NCI-H2107 treated with DMSO at 0.1 percent for 48 hours (cell line): ENCODE results near the gene CYFIP2.

Experiments
- DNase-seq: peaks from one replicate; lab custom pipeline; 2025; ENCODE audit not compliant: unreplicated experiment; lab: John Stamatoyannopoulos, UW

The CYFIP2 gene

GRCh38 chr5:157253547-157253946 is 12.4 kb upstream of the CYFIP2 start:
- DNase-seq, result peak; percentile 42

DNA sequence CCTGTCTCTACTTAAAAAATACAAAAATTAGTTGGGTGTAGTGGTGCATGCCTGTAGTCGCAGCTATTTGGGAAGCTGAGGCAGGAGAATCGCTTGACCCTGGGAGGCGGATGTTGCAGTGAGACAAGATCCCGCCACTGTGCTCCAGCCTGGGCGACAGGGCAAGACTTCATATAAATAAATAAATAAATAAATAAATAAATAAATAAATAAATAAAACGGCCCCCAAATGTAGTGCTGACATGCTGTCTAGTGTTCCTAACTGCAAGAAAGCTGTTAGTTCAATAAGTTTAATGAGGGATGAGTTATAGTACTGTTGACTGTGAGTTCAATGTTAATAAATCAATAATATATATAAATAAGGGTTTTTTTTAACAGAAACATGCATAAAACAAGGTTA is 7.5 kb upstream of the CYFIP2 start:
- DNase-seq, result no peak

- no peak for DNase-seq
These were observed 6.2 kb upstream of the CYFIP2 start for GRCh38 chr5:157259699-157260098.

- no peak for DNase-seq
These were observed 2.3 kb upstream of the CYFIP2 start for GRCh38 chr5:157263496-157264090.

DNA sequence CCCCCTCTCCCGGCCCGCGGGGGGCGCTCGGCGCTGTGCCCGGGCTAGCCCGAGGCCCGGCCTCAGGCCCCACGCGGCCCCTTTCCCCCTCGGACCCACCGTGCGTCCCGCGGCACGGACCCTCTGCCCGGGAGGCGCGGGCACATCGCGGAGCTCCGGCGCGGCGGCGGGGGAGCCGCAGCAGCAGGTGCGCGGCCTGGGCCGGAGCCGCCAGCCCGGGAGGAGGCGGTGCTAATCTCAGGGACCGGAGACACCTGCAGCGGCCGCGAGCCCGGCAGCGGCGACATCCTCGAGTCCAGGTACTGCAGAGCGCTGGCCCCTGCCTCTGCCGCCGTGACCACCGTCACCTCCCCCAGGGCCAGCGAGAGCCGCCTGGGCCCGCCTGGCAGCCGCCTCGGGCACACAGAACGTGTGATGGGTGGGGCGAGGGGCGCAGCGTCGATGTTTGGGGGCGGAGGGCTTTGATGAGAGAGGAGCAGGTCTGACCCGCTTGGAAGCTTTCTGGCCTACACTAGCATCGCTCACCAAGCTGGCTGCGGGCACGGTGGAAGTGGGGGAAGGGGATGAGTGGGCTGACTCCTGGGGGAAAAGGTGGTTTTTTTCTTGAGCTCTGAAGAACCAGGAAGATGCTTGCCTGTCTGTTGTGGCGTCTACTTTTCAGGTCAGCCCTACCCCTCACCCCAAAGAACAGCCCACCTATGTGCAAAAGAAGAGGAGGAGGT is 524 bp downstream of the CYFIP2 start:
- no peak for DNase-seq

GRCh38 chr5:157267025-157267424 is 1.1 kb downstream of the CYFIP2 start:
- no peak for DNase-seq

DNA sequence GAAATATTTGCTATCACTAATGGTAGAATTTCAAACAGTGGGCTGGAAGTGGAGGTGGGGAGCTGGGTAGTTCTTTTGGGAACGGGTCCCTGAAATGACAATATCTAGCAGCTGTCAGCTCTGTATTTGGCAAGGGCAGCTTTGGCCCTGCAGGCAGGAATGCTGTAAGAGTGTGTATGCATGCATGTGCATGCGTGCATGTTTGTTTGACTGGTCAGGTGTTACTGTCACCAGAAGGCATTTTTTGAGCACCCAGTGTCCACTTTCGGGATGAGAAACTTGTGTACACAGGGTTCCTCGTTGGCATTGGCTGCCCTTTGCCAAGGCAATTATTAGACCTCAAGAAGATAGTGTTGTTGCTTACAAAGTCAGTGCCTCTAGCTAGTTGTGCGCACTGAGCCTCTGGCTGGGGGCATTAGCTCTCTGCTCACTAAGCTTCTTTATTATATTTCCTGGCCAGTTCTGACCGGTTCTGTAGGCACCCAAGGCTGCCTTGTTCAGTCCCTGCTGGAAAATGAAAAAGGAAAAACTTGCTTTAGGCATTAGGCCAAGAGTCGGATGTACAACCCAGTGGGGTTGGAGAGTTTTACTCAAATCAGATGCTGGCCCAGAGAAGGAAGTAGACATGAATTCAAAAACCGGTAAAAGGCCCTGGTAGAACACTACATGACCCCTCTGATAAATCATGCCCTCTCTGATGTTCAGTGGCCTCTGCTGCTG is 2.0 kb downstream of the CYFIP2 start:
- DNase-seq, result no peak

DNA sequence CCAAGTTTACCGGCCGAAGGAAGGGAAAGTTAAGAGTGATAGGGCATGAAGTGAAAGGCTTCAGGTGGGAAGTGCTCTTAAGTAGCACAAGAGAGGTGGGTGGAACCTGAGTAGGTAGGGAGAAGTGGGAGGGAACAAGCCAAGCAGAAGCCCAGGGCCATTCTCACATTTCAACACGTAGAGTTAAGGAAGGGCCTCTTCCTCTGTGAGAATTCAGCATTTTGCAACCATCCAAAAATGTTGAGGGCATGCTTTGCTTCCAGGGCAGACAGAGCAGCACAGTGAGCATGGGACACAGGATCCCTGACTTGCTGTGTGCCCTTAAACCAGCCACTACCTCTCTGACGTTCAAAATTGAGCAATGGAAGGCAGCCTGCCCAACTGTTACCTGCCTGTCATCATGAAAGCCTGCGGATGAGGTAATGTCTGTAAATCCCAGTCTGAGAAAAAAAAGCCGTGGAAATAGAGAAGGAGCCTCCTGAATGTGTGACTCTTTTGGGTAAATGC is 3.3 kb downstream of the CYFIP2 start:
- peak; percentile 64 for DNase-seq

GRCh38 chr5:157269761-157270272 is 3.9 kb downstream of the CYFIP2 start:
- no peak for DNase-seq

DNA sequence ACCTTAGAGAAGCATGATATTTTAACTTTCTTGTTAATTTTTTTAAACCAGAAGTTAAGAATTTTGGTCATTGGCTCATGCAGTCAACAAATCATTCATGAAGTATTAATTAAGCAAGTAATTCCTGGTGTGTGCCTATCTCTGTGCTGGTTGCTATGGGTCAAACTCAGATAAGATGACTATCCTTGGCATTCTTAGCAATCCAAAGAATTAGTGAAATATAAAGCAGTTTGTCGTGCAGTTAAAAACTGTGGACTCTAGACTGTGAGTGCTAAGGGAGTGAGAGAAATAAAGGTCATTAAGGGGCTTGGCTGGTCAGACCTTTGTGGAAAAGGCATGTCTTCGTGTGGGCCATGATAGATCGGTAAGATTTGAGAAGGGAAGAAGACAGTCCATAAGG is 4.8 kb downstream of the CYFIP2 start:
- no peak for DNase-seq

DNA sequence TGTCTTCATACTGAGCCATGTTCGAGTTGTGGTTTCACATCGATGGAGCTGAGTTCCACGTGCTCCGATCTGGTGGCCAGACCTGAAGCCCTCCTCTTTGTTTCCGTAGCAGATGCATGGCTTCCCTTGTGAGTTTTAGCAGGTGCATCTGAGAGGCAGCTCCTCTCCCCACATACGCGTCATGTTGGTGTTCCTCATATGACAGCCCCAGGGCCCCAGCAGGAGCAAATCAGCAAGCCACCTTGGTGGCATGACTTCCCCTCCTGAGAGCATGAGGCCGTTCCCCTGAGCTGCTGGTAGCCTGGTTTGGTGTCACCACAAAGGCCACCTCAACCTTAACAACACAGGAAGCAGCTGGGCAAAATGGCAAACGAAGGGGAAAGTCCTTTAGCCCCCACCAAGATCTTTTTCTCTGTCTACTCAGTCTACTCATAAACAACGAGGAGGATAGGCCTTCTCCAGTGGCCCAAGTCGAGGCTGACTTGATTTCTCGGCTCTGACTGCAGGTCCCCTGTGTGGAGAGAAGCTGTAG is 5.9 kb downstream of the CYFIP2 start:
- peak; percentile 49 for DNase-seq

GRCh38 chr5:157273131-157273556 is 7.2 kb downstream of the CYFIP2 start:
- DNase-seq, result no peak

- DNase-seq, result no peak
These were observed 9.5 kb downstream of the CYFIP2 start for GRCh38 chr5:157275403-157275802.

- DNase-seq, result no peak
These were observed 12.6 kb downstream of the CYFIP2 start for GRCh38 chr5:157278319-157279037.

GRCh38 chr5:157279605-157280239 is 13.8 kb downstream of the CYFIP2 start:
- DNase-seq, result no peak

DNA sequence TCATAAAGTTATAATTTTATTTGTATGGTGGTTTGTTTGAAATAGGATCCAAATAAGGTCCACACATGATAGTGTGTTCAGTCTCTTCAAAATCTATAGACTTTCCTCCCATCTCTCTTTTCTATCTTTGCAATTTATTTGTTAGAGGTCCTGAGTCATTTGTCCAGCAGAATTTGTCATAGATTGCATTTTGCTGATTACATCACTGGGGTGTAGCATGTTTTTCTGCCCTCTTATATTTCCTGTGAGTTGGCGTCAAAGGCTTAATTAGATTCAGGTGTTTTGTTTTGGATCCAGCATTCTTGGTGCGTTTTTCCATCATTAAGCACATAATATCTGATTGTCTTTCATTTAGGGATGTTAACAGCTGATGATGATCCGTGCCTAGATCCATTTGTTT is 15.0 kb downstream of the CYFIP2 start:
- no peak for DNase-seq

GRCh38 chr5:157282150-157282549 is 16.2 kb downstream of the CYFIP2 start:
- no peak for DNase-seq

DNA sequence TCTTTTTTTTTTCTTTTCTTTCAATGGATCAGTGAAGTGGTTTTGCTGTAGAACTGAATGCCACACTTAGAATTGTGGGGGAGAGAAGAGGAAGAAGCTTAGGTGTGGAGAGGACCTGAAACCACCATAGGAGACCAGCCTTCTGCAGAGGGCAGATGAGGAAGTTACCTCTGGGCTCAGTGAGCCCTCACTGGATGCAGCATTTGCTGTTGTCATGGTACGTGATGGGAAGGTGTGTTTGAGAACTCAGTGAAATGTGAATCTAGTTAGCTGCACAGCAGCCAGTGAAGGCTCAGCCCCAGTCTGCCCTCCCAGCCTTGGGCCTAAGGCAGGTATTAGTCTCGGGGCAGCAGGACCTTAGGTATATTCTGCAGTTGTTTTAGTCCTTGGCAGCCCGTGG is 17.5 kb downstream of the CYFIP2 start:
- no peak for DNase-seq

- DNase-seq, result no peak
These were observed 18.7 kb downstream of the CYFIP2 start for GRCh38 chr5:157284458-157285212.
